Stimulated activated CD8-positive, alpha-beta memory T cell treated with anti-CD3 and anti-CD28 coated beads, Interleukin-15, amount 100 ng/mL, for 4 hours (primary cell): ENCODE results near the gene ZNF524.

Source experiments
- DNase-seq, 2 donors: peaks; one replicate each; pipeline ENCODE4 v3.0.0-alpha.2; 2020; ENCODE audit warnings: low read depth in 2 of 2

Gene ZNF524

GRCh38 chr19:55602104-55603001 is 2.3 kb downstream of the ZNF524 start:
- no peak for DNase-seq

GRCh38 chr19:55603115-55603514 is 3.0 kb downstream of the ZNF524 start:
- DNase-seq = no peak

GRCh38 chr19:55603581-55604292 is 3.6 kb downstream of the ZNF524 start:
- DNase-seq = no peak

DNA sequence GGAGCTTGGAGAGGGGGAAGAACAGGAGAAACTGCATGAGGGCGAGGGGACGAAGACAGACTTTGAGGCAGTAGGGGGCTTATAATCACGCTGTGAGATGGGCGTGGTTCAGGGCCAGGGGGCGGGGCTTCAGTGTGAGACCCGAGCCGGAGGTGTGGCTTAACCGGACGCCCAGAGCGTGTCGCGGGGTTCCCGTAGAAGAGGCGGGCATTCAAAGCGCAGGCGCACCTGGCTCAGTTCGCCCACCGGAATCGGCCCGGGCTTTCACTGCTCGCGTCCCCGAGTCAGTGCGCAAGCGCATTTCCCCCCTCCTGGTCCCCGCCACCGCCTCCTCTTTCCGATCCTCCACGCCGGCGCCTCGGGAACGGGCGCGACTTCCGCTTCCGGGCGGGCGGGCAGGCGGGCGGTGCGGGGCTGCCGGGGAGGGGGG is 5.1 kb downstream of the ZNF524 start:
- DNase-seq = peak; percentile 97 to 98

DNA sequence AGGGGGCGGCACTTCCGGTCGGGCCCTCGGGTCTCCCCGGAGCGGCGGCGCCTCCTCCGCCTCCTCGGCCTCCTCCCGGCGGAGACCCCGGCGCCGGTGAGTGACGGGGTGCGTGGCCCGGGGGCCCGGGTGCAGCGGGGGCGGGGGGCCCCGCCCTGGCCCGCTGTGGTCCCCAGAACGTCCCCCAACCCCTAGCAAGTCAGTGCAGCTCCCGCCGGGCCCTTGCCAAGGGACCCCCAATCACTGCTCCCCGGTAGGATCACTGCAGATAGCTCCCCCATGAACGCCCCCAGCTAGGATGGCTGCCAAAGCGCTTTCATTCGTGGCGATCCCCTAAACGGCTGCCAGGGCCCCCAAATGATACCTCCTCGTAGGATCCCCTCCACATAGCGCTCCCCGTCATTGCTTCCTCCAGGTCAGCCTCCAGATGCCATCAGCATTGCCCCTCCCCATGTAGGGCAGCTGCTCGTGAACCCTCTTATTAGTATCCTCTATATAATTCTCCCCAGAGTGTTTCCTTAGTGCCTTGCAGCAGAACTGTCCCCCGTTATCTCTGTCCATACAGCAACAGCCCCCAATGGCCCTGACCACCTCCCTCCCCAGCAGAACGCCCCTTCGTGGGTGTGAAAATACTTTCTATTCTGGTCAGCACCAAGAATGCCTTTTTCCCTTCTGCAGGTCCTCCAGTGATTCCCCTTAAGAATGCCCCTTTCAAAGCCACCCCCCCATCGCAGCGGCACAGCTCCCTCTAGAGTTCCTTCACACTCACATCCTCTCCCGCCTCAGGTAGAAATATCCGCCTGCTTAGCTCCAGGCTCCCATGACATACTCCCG is 5.8 kb downstream of the ZNF524 start, which contains the start of gene ZNF865:
Gene ZNF865 (plus strand): TSS at position 11 of the 834 bp plus-strand sequence. CDS start 7,972 bp downstream, outside the sequence.
- DNase-seq = peak; percentile 39 to 42

DNA sequence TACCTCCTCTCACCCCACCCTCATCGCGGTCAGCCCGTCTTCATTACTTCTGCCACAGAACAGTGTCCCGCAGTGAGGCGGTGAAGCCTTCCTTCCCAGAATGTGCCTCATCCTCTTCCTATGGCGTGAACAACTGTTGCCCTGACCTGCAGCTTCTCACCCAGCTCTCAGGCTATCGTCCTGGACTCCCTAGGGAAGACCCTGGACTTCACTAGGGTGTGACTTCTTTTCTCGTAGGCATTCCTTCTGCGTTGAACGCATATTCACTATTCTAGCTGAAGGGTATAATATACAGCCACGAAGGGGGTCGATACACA is 6.3 kb downstream of the ZNF524 start:
- DNase-seq = no peak

DNA sequence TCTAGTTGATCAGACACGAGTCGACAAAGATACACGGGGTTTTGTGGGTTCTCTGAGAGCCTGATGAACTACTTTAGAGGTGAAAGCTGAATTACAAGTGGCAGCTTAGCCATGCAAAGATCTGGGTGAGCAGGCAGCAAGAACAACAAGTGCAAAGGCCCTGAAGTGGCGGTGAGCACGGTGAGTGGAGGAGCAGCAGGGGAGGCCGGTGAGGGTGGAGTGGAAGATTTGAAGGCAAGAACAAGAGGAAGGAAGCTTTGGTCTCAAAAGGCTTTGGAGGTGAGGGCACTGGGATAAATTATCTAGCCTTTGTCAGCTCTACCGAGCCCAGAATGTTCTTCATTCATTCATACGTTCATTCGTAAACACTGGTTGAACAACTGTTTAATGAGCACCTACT is 6.7 kb downstream of the ZNF524 start:
- DNase-seq = no peak

- no peak for DNase-seq
Measured at GRCh38 chr19:55609326-55609725, 9.2 kb downstream of the ZNF524 start.

- DNase-seq = no peak
Measured at GRCh38 chr19:55611300-55611982, 11.4 kb downstream of the ZNF524 start.

GRCh38 chr19:55611983-55612645 is 12.0 kb downstream of the ZNF524 start:
- no peak for DNase-seq

GRCh38 chr19:55613396-55613795 is 13.3 kb downstream of the ZNF524 start:
- DNase-seq = no peak

GRCh38 chr19:55613930-55614710 is 14.0 kb downstream of the ZNF524 start:
- no peak for DNase-seq

DNA sequence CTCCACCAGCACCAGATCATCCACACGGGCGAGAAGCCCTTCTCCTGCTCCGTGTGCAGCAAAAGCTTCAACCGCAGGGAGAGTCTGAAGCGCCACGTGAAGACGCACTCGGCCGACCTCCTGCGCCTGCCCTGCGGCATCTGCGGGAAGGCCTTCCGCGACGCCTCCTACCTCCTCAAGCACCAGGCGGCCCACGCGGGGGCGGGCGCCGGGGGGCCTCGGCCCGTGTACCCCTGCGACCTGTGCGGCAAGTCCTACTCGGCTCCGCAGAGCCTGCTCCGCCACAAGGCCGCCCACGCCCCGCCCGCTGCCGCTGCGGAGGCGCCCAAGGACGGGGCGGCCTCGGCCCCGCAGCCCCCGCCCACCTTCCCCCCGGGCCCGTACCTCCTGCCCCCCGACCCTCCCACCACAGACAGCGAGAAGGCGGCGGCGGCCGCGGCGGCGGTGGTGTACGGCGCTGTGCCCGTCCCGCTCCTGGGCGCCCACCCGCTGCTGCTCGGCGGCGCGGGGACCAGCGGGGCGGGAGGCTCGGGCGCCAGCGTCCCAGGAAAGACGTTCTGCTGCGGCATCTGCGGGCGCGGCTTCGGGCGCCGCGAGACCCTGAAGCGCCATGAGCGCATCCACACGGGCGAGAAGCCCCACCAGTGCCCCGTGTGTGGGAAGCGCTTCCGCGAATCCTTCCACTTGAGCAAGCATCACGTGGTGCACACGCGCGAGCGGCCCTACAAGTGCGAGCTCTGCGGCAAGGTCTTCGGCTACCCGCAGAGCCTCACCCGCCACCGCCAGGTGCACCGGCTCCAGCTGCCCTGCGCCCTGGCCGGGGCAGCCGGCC is 14.8 kb downstream of the ZNF524 start:
- DNase-seq = no peak

- no peak for DNase-seq
Measured at GRCh38 chr19:55615543-55616394, 15.7 kb downstream of the ZNF524 start.

DNA sequence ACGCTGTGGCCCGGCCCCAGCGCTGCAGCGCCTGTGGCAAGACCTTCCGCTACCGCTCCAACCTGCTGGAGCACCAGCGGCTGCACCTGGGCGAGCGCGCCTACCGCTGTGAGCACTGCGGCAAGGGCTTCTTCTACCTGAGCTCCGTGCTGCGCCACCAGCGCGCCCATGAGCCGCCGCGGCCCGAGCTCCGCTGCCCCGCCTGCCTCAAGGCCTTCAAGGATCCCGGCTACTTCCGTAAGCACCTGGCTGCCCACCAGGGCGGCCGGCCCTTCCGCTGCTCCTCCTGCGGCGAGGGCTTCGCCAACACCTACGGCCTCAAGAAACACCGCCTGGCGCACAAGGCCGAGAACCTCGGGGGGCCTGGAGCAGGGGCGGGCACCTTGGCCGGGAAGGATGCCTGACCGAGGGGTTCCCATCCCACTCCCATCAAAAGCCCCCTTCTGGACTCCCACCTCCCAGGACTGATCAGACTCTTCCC is 16.3 kb downstream of the ZNF524 start:
- DNase-seq = no peak

- DNase-seq = no peak
Measured at GRCh38 chr19:55617426-55617825, 17.3 kb downstream of the ZNF524 start.

- no peak for DNase-seq
Measured at GRCh38 chr19:55618426-55618825, 18.3 kb downstream of the ZNF524 start.

DNA sequence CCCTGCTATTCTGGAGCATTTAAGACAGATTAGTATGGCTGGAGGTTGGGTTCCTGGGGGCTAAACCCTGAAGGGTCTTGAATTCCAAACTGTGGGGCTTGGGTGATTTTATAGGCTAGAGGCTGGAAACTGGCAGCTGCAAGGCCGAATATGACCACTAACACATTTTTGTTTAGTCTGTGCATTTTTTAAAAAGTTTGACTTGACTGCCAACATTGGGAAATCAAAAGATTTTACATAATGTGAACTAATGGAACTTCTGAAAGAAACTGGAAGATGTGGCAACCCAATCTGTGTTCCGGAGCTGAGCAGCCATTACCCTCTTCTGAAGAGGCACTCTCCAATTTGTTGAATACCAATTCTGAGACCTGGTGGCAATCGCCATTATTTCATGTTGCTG is 19.2 kb downstream of the ZNF524 start:
- DNase-seq = no peak
